GM23248 (cell line): ENCODE measurements around the gene LGR6.
"Not testable (repeated sequence)": the region's sequence is repeated elsewhere in the genome, so short reads cannot be mapped to it uniquely, and the experiment has no call there.

Experiments
- EZH2 ChIP-seq: fragments of 200-600 bp; sonication (generic); IDR thresholded peaks from 2 replicates; pipeline ENCODE4 v1.6.1; 2018; ENCODE audit warnings: antibody characterized with exemption, mild to moderate bottlenecking; ENCODE audit not compliant: insufficient read depth, poor library complexity, severe bottlenecking
- EZH2phosphoT487 ChIP-seq: fragments of 200-600 bp; sonication (generic); IDR thresholded peaks from 2 replicates; pipeline ENCODE4 v1.6.1; 2018; ENCODE audit warnings: antibody characterized with exemption, moderate library complexity, mild to moderate bottlenecking, low read depth; ENCODE audit not compliant: insufficient read depth

DNA sequence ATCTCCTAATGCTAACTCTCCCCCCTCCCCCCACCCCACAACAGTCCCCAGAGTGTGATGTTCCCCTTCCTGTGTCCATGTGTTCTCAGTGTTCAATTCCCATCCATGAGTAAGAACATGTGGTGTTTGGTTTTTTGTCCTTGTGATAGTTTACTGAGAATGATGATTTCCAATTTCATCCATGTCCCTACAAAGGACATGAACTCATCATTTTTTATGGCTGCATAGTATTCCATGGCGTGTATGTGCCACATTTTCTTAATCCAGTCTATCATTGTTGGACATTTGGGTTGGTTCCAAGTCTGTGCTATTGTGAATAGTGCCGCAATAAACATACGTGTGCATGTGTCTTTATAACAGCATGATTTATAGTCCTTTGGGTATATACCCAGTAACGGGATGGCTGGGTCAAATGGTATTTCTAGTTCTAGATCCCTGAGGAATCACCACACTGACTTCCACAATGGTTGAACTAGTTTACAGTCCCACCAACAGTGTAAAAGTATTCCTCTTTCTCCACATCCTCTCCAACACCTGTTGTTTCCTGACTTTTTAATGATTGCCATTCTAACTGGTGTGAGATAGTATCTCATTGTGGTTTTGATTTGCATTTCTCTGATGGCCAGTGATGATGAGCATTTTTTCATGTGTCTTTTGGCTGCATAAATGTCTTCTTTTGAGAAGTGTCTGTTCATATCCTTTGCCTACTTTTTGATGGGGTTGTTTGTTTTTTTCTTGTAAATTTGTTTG is 67.8 kb downstream of the LGR6 start:
- TF ChIP-seq EZH2, EZH2phosphoT487: not testable (repeated sequence)
